GM23338 (cell line): Measurements from ENCODE around the gene MOK.

Source experiments
- EZH2 ChIP-seq: fragments of 200-600 bp; sonication (generic); IDR thresholded peaks from one replicate; pipeline ENCODE4 v1.8.0; 2017; ENCODE audit warnings: antibody characterized with exemption, mild to moderate bottlenecking, low read depth; ENCODE audit not compliant: unreplicated experiment
- EZH2phosphoT487 ChIP-seq: fragments of 200-600 bp; sonication (generic); IDR thresholded peaks from one replicate; pipeline ENCODE4 v1.8.1; 2018; ENCODE audit warnings: antibody characterized with exemption; ENCODE audit not compliant: unreplicated experiment
- TF ChIP-seq, protein P1 (sequence below), 2 experiments: fragments of 200-600 bp in 1 of 2; sonication (generic) in 1 of 2; conservative IDR thresholded peaks; 2 replicates each; pipeline versions ENCODE4 v1.5.1 to v1.6.1; 2016 to 2017; ENCODE audit warnings: antibody characterized with exemption in 2 of 2, low read depth in 2 of 2, mild to moderate bottlenecking in 2 of 2, moderate library complexity in 1 of 2
- TF ChIP-seq, protein P2 (sequence below): IDR thresholded peaks from one replicate; pipeline ENCODE4 v1.6.1; 2018; ENCODE audit warnings: antibody characterized with exemption; ENCODE audit not compliant: unreplicated experiment

DNA sequence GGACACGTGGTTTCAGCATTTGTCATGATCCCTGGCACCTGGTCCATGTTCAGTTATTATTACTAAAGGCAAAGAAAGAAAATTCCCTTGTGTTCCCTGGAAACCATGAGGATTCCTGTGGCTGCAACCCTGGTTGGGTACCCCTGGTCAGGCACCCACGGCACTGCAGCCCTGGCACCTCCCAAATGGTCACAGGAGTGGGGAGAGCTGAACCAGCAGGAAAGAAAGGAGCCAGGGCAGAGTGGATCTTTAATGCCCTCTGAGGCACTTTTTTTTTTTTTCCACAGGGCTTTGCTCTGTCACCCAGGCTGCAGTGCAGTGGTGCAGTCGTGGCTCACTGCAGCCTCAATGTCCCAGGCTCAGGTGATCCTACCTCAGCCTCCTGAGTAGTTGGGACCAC, 40.3 kb upstream of the MOK start:
- TF ChIP-seq, protein P1, sequence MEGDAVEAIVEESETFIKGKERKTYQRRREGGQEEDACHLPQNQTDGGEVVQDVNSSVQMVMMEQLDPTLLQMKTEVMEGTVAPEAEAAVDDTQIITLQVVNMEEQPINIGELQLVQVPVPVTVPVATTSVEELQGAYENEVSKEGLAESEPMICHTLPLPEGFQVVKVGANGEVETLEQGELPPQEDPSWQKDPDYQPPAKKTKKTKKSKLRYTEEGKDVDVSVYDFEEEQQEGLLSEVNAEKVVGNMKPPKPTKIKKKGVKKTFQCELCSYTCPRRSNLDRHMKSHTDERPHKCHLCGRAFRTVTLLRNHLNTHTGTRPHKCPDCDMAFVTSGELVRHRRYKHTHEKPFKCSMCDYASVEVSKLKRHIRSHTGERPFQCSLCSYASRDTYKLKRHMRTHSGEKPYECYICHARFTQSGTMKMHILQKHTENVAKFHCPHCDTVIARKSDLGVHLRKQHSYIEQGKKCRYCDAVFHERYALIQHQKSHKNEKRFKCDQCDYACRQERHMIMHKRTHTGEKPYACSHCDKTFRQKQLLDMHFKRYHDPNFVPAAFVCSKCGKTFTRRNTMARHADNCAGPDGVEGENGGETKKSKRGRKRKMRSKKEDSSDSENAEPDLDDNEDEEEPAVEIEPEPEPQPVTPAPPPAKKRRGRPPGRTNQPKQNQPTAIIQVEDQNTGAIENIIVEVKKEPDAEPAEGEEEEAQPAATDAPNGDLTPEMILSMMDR (conservative IDR thresholded peaks at IDR 0.05; ENCODE audit: low read depth in 2 of 2) = no peak
- TF ChIP-seq, protein P2, sequence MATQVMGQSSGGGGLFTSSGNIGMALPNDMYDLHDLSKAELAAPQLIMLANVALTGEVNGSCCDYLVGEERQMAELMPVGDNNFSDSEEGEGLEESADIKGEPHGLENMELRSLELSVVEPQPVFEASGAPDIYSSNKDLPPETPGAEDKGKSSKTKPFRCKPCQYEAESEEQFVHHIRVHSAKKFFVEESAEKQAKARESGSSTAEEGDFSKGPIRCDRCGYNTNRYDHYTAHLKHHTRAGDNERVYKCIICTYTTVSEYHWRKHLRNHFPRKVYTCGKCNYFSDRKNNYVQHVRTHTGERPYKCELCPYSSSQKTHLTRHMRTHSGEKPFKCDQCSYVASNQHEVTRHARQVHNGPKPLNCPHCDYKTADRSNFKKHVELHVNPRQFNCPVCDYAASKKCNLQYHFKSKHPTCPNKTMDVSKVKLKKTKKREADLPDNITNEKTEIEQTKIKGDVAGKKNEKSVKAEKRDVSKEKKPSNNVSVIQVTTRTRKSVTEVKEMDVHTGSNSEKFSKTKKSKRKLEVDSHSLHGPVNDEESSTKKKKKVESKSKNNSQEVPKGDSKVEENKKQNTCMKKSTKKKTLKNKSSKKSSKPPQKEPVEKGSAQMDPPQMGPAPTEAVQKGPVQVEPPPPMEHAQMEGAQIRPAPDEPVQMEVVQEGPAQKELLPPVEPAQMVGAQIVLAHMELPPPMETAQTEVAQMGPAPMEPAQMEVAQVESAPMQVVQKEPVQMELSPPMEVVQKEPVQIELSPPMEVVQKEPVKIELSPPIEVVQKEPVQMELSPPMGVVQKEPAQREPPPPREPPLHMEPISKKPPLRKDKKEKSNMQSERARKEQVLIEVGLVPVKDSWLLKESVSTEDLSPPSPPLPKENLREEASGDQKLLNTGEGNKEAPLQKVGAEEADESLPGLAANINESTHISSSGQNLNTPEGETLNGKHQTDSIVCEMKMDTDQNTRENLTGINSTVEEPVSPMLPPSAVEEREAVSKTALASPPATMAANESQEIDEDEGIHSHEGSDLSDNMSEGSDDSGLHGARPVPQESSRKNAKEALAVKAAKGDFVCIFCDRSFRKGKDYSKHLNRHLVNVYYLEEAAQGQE = no peak
- no peak for TF ChIP-seq EZH2
- no peak for TF ChIP-seq EZH2phosphoT487
